ENCODE measurements around the gene SEPHS1. TPM values are rescaled to one million over a fixed set of nuclear protein-coding genes. Genes with fewer than 3 reads are reported as not detected.

SEPHS1 gene
- polyA plus RNA-seq, 1 of the 3 experiments (the other 2 are of a cell fraction): 64.8 TPM

DNA sequence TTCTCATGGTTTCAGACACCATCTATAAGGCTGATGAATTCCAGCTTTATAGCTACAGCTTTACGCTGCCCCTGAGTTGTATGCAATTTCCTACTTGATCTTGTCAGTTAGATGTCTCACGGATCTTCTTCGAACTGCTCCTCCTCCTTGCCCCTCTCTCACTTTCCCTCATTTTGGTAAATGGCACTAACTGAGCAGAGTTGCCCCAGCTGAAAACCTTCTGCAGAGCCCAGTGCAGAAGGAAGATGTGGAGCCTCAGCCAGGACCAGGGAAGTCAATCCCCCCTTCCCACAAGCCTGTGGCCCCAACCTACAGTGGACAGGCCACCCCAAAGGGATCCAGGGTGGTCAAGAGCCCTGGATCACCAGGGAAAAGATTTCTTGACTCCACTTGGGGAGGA lies 49.0 kb upstream of the SEPHS1 start:
- 76% methylated on average over 3 of the region's 3 CpGs for WGBS (ENCODE audit: low lambda C conversion rate)
- no peaks in the 10 kb centered on the region for H3K36me3 ChIP-seq (replicated peaks in 1 of 2; ENCODE audit: control insufficient read depth in 1 of 2, insufficient read depth in 2 of 2, low read length in 1 of 2)
- no peaks in the 10 kb centered on the region for H3F3A ChIP-seq (replicated peaks; ENCODE audit: insufficient read depth)
- ChIA-PET POLR2A (no interaction called here), CTCF (interaction anchor here (1.6 kb wide), 1 partner anchor 43 kb away, joined by 3 read pairs; no protein-coding TSS in a partner anchor)
- no peak for DNase-seq
- no peak overlapping the region for H3K27ac ChIP-seq (ENCODE audit: low read depth in 2 of 2, low read length in 1 of 2)
- H2AFZ ChIP-seq (ENCODE audit: low read depth): no peak overlapping the region
- no peak overlapping the region for H3K4me2 ChIP-seq
- peaks cover 7% of the 10 kb centered on the region; the same call in 1 of the 2 replicates for H3K27me3 ChIP-seq (ENCODE audit: insufficient read depth)
- H3K4me1 ChIP-seq (ENCODE audit: control insufficient read depth in 1 of 2, insufficient read depth in 2 of 2, low read depth in 1 of 2, low read length in 1 of 2): no peaks in the 10 kb centered on the region
- no peaks in the 10 kb centered on the region for H4K20me1 ChIP-seq (ENCODE audit: insufficient read depth)
- H3K9me3 ChIP-seq: no peaks in the 10 kb centered on the region
- no peaks in the 10 kb centered on the region for H3K79me2 ChIP-seq (ENCODE audit: insufficient read depth)
- H3K9me2 ChIP-seq: no peaks in the 10 kb centered on the region
- no peak overlapping the region for H3K4me3 ChIP-seq (ENCODE audit: low read depth in 2 of 2, low read length in 1 of 2)
- TF ChIP-seq MEF2A (IDR thresholded peaks at IDR 0.05; ENCODE audit: borderline replicate concordance, low read depth) (no peak), ELF1 (IDR thresholded peaks at IDR 0.05) (no peak), JUND (IDR thresholded peaks at IDR 0.05) (no peak), RCOR1 (IDR thresholded peaks at IDR 0.05; ENCODE audit: low read length) (no peak), RXRA (IDR thresholded peaks at IDR 0.05; ENCODE audit: borderline replicate concordance, low read depth) (no peak), RAD21 (IDR thresholded peaks at IDR 0.05; ENCODE audit: low read length) (no peak), YY1 (IDR thresholded peaks at IDR 0.05; ENCODE audit: low read depth) (no peak)
- TF ChIP-seq, protein P1, sequence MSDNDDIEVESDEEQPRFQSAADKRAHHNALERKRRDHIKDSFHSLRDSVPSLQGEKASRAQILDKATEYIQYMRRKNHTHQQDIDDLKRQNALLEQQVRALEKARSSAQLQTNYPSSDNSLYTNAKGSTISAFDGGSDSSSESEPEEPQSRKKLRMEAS (IDR thresholded peaks at IDR 0.05; ENCODE audit: low read depth): no peak
- TF ChIP-seq, protein P2, sequence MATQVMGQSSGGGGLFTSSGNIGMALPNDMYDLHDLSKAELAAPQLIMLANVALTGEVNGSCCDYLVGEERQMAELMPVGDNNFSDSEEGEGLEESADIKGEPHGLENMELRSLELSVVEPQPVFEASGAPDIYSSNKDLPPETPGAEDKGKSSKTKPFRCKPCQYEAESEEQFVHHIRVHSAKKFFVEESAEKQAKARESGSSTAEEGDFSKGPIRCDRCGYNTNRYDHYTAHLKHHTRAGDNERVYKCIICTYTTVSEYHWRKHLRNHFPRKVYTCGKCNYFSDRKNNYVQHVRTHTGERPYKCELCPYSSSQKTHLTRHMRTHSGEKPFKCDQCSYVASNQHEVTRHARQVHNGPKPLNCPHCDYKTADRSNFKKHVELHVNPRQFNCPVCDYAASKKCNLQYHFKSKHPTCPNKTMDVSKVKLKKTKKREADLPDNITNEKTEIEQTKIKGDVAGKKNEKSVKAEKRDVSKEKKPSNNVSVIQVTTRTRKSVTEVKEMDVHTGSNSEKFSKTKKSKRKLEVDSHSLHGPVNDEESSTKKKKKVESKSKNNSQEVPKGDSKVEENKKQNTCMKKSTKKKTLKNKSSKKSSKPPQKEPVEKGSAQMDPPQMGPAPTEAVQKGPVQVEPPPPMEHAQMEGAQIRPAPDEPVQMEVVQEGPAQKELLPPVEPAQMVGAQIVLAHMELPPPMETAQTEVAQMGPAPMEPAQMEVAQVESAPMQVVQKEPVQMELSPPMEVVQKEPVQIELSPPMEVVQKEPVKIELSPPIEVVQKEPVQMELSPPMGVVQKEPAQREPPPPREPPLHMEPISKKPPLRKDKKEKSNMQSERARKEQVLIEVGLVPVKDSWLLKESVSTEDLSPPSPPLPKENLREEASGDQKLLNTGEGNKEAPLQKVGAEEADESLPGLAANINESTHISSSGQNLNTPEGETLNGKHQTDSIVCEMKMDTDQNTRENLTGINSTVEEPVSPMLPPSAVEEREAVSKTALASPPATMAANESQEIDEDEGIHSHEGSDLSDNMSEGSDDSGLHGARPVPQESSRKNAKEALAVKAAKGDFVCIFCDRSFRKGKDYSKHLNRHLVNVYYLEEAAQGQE (IDR thresholded peaks at IDR 0.05; ENCODE audit: low read depth, low read length): no peak
- TF ChIP-seq, protein P3, sequence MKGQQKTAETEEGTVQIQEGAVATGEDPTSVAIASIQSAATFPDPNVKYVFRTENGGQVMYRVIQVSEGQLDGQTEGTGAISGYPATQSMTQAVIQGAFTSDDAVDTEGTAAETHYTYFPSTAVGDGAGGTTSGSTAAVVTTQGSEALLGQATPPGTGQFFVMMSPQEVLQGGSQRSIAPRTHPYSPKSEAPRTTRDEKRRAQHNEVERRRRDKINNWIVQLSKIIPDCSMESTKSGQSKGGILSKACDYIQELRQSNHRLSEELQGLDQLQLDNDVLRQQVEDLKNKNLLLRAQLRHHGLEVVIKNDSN (IDR thresholded peaks at IDR 0.05; ENCODE audit: borderline replicate concordance, low read depth): no peak
- TF ChIP-seq, protein P4, sequence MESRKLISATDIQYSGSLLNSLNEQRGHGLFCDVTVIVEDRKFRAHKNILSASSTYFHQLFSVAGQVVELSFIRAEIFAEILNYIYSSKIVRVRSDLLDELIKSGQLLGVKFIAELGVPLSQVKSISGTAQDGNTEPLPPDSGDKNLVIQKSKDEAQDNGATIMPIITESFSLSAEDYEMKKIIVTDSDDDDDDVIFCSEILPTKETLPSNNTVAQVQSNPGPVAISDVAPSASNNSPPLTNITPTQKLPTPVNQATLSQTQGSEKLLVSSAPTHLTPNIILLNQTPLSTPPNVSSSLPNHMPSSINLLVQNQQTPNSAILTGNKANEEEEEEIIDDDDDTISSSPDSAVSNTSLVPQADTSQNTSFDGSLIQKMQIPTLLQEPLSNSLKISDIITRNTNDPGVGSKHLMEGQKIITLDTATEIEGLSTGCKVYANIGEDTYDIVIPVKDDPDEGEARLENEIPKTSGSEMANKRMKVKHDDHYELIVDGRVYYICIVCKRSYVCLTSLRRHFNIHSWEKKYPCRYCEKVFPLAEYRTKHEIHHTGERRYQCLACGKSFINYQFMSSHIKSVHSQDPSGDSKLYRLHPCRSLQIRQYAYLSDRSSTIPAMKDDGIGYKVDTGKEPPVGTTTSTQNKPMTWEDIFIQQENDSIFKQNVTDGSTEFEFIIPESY (IDR thresholded peaks at IDR 0.05; ENCODE audit: borderline replicate concordance, low read depth): no peak
- H3K9ac ChIP-seq: no peak overlapping the region

DNA sequence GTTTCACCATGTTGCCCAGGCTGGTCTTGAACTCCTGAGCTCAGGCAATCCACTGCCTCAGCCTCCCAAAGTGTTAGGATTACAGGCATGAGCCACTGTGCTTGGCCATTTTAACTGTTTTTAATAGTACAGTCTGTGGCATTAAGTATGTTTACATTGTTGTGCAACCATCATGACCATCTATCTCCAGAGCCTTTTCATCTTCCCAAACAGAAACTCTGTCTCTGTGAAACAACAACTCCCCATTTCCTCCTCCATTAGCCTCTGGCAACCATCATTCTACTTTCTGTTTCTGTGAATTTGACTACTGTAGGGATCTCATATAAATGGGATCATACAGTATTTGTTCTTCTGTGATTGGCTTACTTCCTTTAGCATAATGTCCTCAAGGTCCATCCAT lies 48.3 kb upstream of the SEPHS1 start:
- Histone ChIP-seq H3K9ac (no peak overlapping the region), H3K27me3 (ENCODE audit: insufficient read depth) (peaks cover 7% of the 10 kb centered on the region; the same call in 1 of the 2 replicates), H3K4me1 (ENCODE audit: control insufficient read depth in 1 of 2, insufficient read depth in 2 of 2, low read depth in 1 of 2, low read length in 1 of 2) (no peaks in the 10 kb centered on the region), H3K4me2 (no peak overlapping the region), H3F3A (replicated peaks; ENCODE audit: insufficient read depth) (no peaks in the 10 kb centered on the region), H3K79me2 (ENCODE audit: insufficient read depth) (no peaks in the 10 kb centered on the region), H3K9me3 (no peaks in the 10 kb centered on the region), H3K4me3 (ENCODE audit: low read depth in 2 of 2, low read length in 1 of 2) (no peak overlapping the region), H2AFZ (ENCODE audit: low read depth) (no peak overlapping the region), H4K20me1 (ENCODE audit: insufficient read depth) (no peaks in the 10 kb centered on the region), H3K36me3 (replicated peaks in 1 of 2; ENCODE audit: control insufficient read depth in 1 of 2, insufficient read depth in 2 of 2, low read length in 1 of 2) (no peaks in the 10 kb centered on the region), H3K9me2 (no peaks in the 10 kb centered on the region), H3K27ac (ENCODE audit: low read depth in 2 of 2, low read length in 1 of 2) (no peak overlapping the region)
- no peak for DNase-seq
- TF ChIP-seq RCOR1 (IDR thresholded peaks at IDR 0.05; ENCODE audit: low read length) (no peak), FOXM1 (IDR thresholded peaks at IDR 0.05; ENCODE audit: low read depth) (no peak), RXRA (IDR thresholded peaks at IDR 0.05; ENCODE audit: borderline replicate concordance, low read depth) (no peak), RAD21 (IDR thresholded peaks at IDR 0.05; ENCODE audit: low read length) (no peak), JUND (IDR thresholded peaks at IDR 0.05) (no peak), POLR2AphosphoS5 (IDR thresholded peaks at IDR 0.05; ENCODE audit: low read depth, low read length) (no peak), TEAD4 (IDR thresholded peaks at IDR 0.05; ENCODE audit: borderline replicate concordance, insufficient read depth) (no peak), NFIC (IDR thresholded peaks at IDR 0.05; ENCODE audit: borderline replicate concordance) (no peak), TAF1 (IDR thresholded peaks at IDR 0.05; ENCODE audit: borderline replicate concordance, low read depth, low read length) (no peak)
- ChIA-PET POLR2A (no interaction called here), CTCF (interaction anchor here (1.9 kb wide), 1 partner anchor 24 kb away, joined by 5 read pairs; no protein-coding TSS in a partner anchor)

Measured in SK-N-SH (cell line).